PFSK-1 (cell line): ENCODE results near the gene TBRG4.

Experiments
- FOXP2 ChIP-seq: optimal IDR thresholded peaks from 2 replicates; pipeline ENCODE3; 2011; ENCODE audit warnings: borderline replicate concordance, control low read depth, inconsistent platforms; ENCODE audit not compliant: insufficient read depth; ENCODE audit errors: extremely low read length, extremely low read depth
- POLR2AphosphoS5 ChIP-seq: IDR thresholded peaks from 2 replicates; pipeline ENCODE4 v1.6.1; 2012; ENCODE audit warnings: low read depth, mild to moderate bottlenecking, control low read depth, low read length, moderate library complexity
- SIN3A ChIP-seq: IDR thresholded peaks from 2 replicates; pipeline ENCODE4 v1.6.1; 2012; ENCODE audit warnings: mild to moderate bottlenecking, low read length, moderate library complexity, borderline replicate concordance; ENCODE audit not compliant: insufficient read depth
- TAF1 ChIP-seq: IDR thresholded peaks from 2 replicates; pipeline ENCODE4 v1.6.1; 2012; ENCODE audit warnings: low read length, control low read depth, borderline replicate concordance; ENCODE audit not compliant: insufficient read depth
- TF ChIP-seq, protein P1 (sequence below), 2 experiments: IDR thresholded peaks; 2 replicates each; pipeline versions ENCODE4 v1.6.1 to v1.8.0; 2011 to 2012; ENCODE audit warnings: low read depth in 2 of 2, low read length in 2 of 2, control low read depth in 1 of 2, inconsistent platforms in 1 of 2, mild to moderate bottlenecking in 1 of 2, moderate library complexity in 1 of 2; ENCODE audit not compliant: insufficient read depth in 1 of 2

Gene TBRG4

DNA sequence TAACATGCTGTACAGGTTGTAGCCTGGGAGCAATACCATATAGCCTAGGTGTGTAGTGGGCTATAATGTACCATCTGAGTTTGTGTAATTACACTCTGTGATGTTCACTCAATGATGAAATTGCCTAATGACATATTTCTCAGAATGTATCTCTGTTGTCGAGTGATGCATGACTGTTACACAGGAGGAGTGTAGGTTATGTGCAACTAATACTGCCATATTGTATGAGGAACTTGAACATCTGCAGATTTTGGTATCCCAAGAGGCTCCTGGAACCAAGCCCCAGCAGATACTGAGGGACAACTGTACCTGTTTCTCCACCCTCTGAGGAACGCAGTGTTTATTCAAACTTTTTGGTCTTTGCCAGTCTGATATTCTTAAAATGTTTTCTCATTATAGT, 61.3 kb downstream of the TBRG4 start:
- TF ChIP-seq FOXP2 (no peak), SIN3A (no peak), TAF1 (no peak), POLR2AphosphoS5 (no peak)
- TF ChIP-seq, protein P1, sequence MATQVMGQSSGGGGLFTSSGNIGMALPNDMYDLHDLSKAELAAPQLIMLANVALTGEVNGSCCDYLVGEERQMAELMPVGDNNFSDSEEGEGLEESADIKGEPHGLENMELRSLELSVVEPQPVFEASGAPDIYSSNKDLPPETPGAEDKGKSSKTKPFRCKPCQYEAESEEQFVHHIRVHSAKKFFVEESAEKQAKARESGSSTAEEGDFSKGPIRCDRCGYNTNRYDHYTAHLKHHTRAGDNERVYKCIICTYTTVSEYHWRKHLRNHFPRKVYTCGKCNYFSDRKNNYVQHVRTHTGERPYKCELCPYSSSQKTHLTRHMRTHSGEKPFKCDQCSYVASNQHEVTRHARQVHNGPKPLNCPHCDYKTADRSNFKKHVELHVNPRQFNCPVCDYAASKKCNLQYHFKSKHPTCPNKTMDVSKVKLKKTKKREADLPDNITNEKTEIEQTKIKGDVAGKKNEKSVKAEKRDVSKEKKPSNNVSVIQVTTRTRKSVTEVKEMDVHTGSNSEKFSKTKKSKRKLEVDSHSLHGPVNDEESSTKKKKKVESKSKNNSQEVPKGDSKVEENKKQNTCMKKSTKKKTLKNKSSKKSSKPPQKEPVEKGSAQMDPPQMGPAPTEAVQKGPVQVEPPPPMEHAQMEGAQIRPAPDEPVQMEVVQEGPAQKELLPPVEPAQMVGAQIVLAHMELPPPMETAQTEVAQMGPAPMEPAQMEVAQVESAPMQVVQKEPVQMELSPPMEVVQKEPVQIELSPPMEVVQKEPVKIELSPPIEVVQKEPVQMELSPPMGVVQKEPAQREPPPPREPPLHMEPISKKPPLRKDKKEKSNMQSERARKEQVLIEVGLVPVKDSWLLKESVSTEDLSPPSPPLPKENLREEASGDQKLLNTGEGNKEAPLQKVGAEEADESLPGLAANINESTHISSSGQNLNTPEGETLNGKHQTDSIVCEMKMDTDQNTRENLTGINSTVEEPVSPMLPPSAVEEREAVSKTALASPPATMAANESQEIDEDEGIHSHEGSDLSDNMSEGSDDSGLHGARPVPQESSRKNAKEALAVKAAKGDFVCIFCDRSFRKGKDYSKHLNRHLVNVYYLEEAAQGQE (IDR thresholded peaks at IDR 0.05; ENCODE audit: insufficient read depth in 1 of 2, low read depth in 2 of 2, low read length in 2 of 2), result no peak
